PC-9 (cell line): ENCODE data around the gene TPRN. TPM values are rescaled to one million over a fixed set of nuclear protein-coding genes. Genes with fewer than 3 reads are reported as not detected.

Experiments
- BruUV-seq: library from RNA; stranded (reverse); fragments of 400-500 nt; replicated peaks from 2 replicates; lab custom pipeline; 2021; lab: Mats Ljungman, UMichigan
- CTCF ChIA-PET: fragments of 300-600 bp; sonication (Branson Sonifier 250); formaldehyde crosslinking; loops from one replicate; lab custom pipeline; 2022; ENCODE audit warnings: antibody characterized with exemption; lab: Charles Lee
- POLR2A ChIA-PET: fragments of 300-600 bp; sonication (Branson Sonifier 250); formaldehyde crosslinking; loops from one replicate; lab custom pipeline; 2022; ENCODE audit warnings: antibody characterized with exemption; ENCODE audit not compliant: unreplicated experiment; lab: Charles Lee
- DNase-seq, 2 experiments: peaks; one replicate each; pipeline versions ENCODE4 v3.0.0 to v3.0.0-alpha.2; 2015 to 2022; ENCODE audit warnings: mixed read lengths in 1 of 2
- H2AFZ ChIP-seq: fragments of 200-600 bp; sonication (generic); 2 replicates; pipeline ENCODE4 v1.8.1; 2017; ENCODE audit warnings: antibody characterized with exemption
- H3F3A ChIP-seq: fragments of 200-600 bp; sonication (generic); 2 replicates; pipeline ENCODE4 v1.8.1; 2017; ENCODE audit warnings: antibody characterized with exemption, mild to moderate bottlenecking, low read depth; ENCODE audit not compliant: insufficient read depth
- H3K27ac ChIP-seq: fragments of 200-600 bp; sonication (generic); 2 replicates; pipeline ENCODE4 v1.6.1; 2016; ENCODE audit warnings: mixed run types
- H3K27me3 ChIP-seq: fragments of 200-600 bp; sonication (generic); 2 replicates; pipeline ENCODE4 v1.6.1; 2016; ENCODE audit warnings: low read depth, mixed run types; ENCODE audit not compliant: insufficient read depth
- H3K36me3 ChIP-seq: fragments of 200-600 bp; sonication (generic); 2 replicates; pipeline ENCODE4 v1.6.1; 2016; ENCODE audit warnings: low read depth, mixed run types
- H3K4me1 ChIP-seq: fragments of 200-600 bp; sonication (generic); replicated peaks from 2 replicates; pipeline ENCODE4 v1.6.1; 2016; ENCODE audit warnings: mixed run types; ENCODE audit not compliant: insufficient read depth
- H3K4me2 ChIP-seq: fragments of 200-600 bp; sonication (generic); 2 replicates; pipeline ENCODE4 v1.6.1; 2017; ENCODE audit warnings: mixed run types
- H3K4me3 ChIP-seq: fragments of 200-600 bp; sonication (generic); 2 replicates; pipeline ENCODE4 v1.6.1; 2016; ENCODE audit warnings: mixed run types
- H3K79me2 ChIP-seq: fragments of 200-600 bp; sonication (generic); 2 replicates; pipeline ENCODE4 v1.6.1; 2017; ENCODE audit warnings: low read depth, mixed run types
- H3K9me2 ChIP-seq: fragments of 200-600 bp; sonication (generic); 2 replicates; pipeline ENCODE4 v1.8.1; 2017; ENCODE audit warnings: mild to moderate bottlenecking; ENCODE audit not compliant: insufficient read depth
- H3K9me3 ChIP-seq: fragments of 200-600 bp; sonication (generic); 2 replicates; pipeline ENCODE4 v1.8.1; 2016; ENCODE audit warnings: low read depth; ENCODE audit not compliant: insufficient read depth
- H4K20me1 ChIP-seq: fragments of 200-600 bp; sonication (generic); 2 replicates; pipeline ENCODE4 v1.8.1; 2017; ENCODE audit not compliant: insufficient read depth
- EZH2 ChIP-seq: fragments of 200-600 bp; sonication (generic); IDR thresholded peaks from 2 replicates; pipeline ENCODE4 v1.8.0; 2017; ENCODE audit warnings: antibody characterized with exemption, low read depth
- intact Hi-C: fragments of 100-400 bp; cut with micrococcal nuclease; formaldehyde crosslinking; loops from one replicate; pipeline ENCODE4 v1.10.0; 2022; ENCODE audit not compliant: unreplicated experiment
- total RNA-seq: library from RNA; stranded (reverse); gene quantifications from 2 replicates; pipeline ENCODE4 v1.2.3, GENCODE V29; 2021
- TF ChIP-seq, protein P1 (sequence below): fragments of 200-600 bp; sonication (generic); conservative IDR thresholded peaks from 2 replicates; pipeline ENCODE4 v1.6.1; 2017; ENCODE audit warnings: mixed run types, antibody characterized with exemption, mild to moderate bottlenecking, moderate library complexity

The TPRN gene
- total RNA-seq, 1 experiment from 2014 or later: 61.8 TPM

DNA sequence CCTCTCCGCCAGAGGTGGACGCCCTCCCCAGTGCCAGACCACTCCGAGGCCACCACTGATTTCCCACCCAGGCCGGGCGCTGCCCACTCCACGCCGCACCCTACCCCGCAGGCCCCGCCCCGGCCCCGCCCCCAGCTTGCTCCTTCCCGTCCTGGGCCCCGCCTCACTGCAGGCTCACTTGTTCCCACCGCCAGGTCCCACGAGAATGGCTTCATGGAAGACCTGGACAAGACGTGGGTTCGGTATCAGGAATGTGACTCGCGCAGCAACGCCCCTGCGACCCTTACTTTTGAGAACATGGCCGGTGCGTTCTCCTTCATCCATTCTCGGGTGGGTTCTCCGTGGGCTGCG is 37.2 kb downstream of the TPRN start:
- intact Hi-C loops: no loop called here
- TF ChIP-seq, protein P1, sequence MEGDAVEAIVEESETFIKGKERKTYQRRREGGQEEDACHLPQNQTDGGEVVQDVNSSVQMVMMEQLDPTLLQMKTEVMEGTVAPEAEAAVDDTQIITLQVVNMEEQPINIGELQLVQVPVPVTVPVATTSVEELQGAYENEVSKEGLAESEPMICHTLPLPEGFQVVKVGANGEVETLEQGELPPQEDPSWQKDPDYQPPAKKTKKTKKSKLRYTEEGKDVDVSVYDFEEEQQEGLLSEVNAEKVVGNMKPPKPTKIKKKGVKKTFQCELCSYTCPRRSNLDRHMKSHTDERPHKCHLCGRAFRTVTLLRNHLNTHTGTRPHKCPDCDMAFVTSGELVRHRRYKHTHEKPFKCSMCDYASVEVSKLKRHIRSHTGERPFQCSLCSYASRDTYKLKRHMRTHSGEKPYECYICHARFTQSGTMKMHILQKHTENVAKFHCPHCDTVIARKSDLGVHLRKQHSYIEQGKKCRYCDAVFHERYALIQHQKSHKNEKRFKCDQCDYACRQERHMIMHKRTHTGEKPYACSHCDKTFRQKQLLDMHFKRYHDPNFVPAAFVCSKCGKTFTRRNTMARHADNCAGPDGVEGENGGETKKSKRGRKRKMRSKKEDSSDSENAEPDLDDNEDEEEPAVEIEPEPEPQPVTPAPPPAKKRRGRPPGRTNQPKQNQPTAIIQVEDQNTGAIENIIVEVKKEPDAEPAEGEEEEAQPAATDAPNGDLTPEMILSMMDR: no peak
- no peak for TF ChIP-seq EZH2
- no peaks in the 10 kb centered on the region for H3K4me1 ChIP-seq
- H3F3A ChIP-seq: 0 out of 2 replicates have a peak, but pooled peaks cover 5% of the 10 kb centered on the region
- no peak for DNase-seq
- H3K27ac ChIP-seq: no peak overlapping the region
- no peaks in the 10 kb centered on the region for H4K20me1 ChIP-seq
- H3K36me3 ChIP-seq: no peaks in the 10 kb centered on the region
- ChIA-PET CTCF (interaction anchor here (0.5 to 1.0 kb wide), 2 partner anchors 26 to 29 kb away, joined by 3 to 4 read pairs; no protein-coding TSS in a partner anchor), POLR2A (interaction anchor here (0.6 kb wide), 1 partner anchor 26 kb away, joined by 4 read pairs; the partner anchor contains the start of gene SSNA1)
- H3K79me2 ChIP-seq: no peaks in the 10 kb centered on the region
- no peak overlapping the region for H2AFZ ChIP-seq
- no peaks in the 10 kb centered on the region for H3K9me3 ChIP-seq
- no peak overlapping the region for H3K4me3 ChIP-seq
- H3K27me3 ChIP-seq: no peaks in the 10 kb centered on the region
- no TSS peak for BruUV-seq
- no peak overlapping the region for H3K4me2 ChIP-seq
- no peaks in the 10 kb centered on the region for H3K9me2 ChIP-seq

DNA sequence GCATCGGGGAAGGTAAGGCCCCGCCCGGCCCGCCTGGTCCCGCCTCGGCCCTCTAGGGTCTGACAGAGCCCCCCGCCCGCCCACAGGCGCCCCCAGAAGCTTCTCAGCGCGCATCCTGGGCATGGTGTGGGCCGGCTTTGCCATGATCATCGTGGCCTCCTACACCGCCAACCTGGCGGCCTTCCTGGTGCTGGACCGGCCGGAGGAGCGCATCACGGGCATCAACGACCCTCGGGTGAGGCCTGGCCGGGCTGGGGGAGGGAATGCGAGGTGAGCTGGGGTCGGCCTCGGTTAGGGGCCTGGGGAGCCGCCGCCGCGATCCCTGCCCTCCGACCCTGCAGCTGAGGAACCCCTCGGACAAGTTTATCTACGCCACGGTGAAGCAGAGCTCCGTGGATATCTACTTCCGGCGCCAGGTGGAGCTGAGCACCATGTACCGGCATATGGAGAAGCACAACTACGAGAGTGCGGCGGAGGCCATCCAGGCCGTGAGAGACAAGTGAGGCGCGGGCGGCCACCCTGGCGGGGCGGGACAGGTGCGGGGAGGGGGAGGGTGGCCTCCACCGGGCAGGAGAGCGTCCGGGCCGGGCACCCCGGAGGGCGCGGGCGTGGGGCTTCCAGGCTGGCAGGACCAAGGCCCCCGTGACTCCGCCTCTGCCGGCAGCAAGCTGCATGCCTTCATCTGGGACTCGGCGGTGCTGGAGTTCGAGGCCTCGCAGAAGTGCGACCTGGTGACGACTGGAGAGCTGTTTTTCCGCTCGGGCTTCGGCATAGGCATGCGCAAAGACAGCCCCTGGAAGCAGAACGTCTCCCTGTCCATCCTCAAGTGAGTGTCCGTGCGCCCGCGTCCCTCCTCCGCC is 37.8 kb downstream of the TPRN start:
- H3K27ac ChIP-seq: no peak overlapping the region
- 0 out of 2 replicates have a peak, but pooled peaks cover 5% of the 10 kb centered on the region for H3F3A ChIP-seq
- H3K9me2 ChIP-seq: no peaks in the 10 kb centered on the region
- intact Hi-C loops: no loop called here
- H3K4me3 ChIP-seq: no peak overlapping the region
- no peaks in the 10 kb centered on the region for H3K79me2 ChIP-seq
- CTCF ChIA-PET: interaction anchor here (0.5 to 1.0 kb wide), 3 partner anchors 26 to 123 kb away, joined by 3 to 4 read pairs (median 4); no protein-coding TSS in a partner anchor
- no peaks in the 10 kb centered on the region for H3K4me1 ChIP-seq
- DNase-seq: no peak
- no TSS peak for BruUV-seq
- no peaks in the 10 kb centered on the region for H3K36me3 ChIP-seq
- no peaks in the 10 kb centered on the region for H4K20me1 ChIP-seq
- H3K9me3 ChIP-seq: no peaks in the 10 kb centered on the region
- no peak overlapping the region for H2AFZ ChIP-seq
- H3K27me3 ChIP-seq: no peaks in the 10 kb centered on the region
- TF ChIP-seq EZH2: no peak
- TF ChIP-seq, protein P1: no peak
- POLR2A ChIA-PET: interaction anchor here (0.6 kb wide), 1 partner anchor 26 kb away, joined by 4 read pairs; the partner anchor contains the start of gene SSNA1
- no peak overlapping the region for H3K4me2 ChIP-seq

DNA sequence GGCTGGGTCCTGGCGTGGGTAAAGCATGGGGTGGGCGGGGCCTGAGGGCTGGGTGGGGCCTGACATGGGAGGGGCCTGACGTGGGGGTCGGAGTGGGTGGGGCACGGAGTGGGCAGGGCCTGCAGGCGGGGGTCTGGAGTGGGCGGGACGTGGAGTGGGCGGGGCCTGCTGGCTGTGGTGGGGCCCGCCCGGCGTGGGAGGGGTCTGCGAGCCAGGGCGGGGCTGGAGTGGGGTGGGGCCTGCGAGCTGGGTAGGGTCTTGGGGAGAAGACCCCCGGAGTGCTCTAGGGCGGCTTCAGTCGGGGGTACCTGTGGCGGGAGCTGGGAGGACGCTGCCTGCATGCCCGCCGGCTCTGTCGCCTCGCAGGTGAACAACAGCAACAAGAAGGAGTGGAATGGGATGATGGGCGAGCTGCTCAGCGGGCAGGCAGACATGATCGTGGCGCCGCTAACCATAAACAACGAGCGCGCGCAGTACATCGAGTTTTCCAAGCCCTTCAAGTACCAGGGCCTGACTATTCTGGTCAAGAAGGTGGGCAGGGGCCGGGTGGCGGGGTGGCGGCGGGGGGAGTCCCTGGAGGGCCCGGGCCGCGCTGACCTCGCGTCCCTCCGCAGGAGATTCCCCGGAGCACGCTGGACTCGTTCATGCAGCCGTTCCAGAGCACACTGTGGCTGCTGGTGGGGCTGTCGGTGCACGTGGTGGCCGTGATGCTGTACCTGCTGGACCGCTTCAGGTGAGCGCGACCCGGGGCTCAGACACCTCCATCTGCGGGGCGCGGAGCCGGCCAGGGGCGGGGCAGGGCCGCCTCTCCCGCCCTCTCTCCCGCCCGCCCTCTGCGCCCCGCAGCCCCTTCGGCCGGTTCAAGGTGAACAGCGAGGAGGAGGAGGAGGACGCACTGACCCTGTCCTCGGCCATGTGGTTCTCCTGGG is 38.7 kb downstream of the TPRN start:
- H3K9me3 ChIP-seq: no peaks in the 10 kb centered on the region
- H3K4me3 ChIP-seq: no peak overlapping the region
- ChIA-PET CTCF (no interaction called here), POLR2A (no interaction called here)
- no peaks in the 10 kb centered on the region for H3K4me1 ChIP-seq
- no peaks in the 10 kb centered on the region for H3K36me3 ChIP-seq
- no TSS peak for BruUV-seq
- no peaks in the 10 kb centered on the region for H3K9me2 ChIP-seq
- TF ChIP-seq, protein P1: no peak
- TF ChIP-seq EZH2: no peak
- no peaks in the 10 kb centered on the region for H4K20me1 ChIP-seq
- peaks cover 5% of the 10 kb centered on the region; the same call in 1 of the 2 replicates for H3F3A ChIP-seq
- intact Hi-C loops: no loop called here
- no peak overlapping the region for H3K27ac ChIP-seq
- DNase-seq: no peak
- H3K4me2 ChIP-seq: no peak overlapping the region
- H3K79me2 ChIP-seq: no peaks in the 10 kb centered on the region
- H2AFZ ChIP-seq: no peak overlapping the region
- H3K27me3 ChIP-seq: no peaks in the 10 kb centered on the region
